CD4-positive, alpha-beta T cell treated with Interleukin-17A for 1 hour (primary cell): ENCODE measurements around the gene KCP.

Experiments used
- DNase-seq: peaks from one replicate; pipeline ENCODE4 v3.0.0-alpha.2; 2020

Gene KCP

GRCh38 chr7:128904381-128905197 lies 5.9 kb downstream of the KCP start:
- DNase-seq: peak; percentile 75

- no peak for DNase-seq
Measured at GRCh38 chr7:128903621-128904361, 6.7 kb downstream of the KCP start.

- no peak for DNase-seq
Measured at GRCh38 chr7:128902761-128903585, 7.5 kb downstream of the KCP start.

DNA sequence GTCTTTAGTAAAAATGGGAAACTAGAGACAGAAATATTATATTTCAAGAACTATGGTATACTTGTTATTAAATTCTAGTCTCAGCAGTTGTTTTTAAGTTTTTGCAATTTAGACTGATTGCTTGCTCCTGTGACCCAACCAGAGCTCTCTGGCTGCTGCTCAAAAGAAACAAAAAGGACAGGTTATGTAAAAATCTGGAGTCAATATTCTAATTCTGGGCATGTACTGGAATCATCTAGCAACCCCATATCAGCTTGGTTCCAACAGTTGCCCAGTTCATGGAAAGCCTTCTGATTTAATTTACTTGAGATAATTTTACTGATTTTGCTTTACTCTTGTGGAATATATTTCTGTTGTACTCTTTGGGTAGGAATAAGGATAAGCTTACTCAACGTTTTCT lies 10.3 kb downstream of the KCP start:
- no peak for DNase-seq

- DNase-seq: no peak
Measured at GRCh38 chr7:128899392-128899791, 11.1 kb downstream of the KCP start.

DNA sequence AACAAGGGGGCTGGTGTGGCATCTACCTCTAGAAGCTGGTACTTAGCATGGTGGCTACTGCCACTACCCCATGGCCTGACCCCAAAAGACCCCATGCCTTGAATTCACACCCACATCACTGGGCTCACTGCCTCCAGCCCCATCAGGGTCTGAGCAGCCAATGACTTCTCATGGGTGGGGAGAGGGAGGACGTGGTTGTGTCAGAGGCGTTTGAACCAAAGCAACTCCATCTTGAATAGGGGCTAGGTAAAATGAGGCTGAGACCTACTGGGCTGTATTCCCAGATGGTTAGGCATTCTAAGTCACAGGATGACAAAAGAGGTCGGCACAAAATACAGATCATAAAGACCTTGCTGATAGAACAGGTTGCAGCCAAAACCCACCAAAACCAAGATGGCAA lies 15.2 kb downstream of the KCP start:
- DNase-seq: no peak

DNA sequence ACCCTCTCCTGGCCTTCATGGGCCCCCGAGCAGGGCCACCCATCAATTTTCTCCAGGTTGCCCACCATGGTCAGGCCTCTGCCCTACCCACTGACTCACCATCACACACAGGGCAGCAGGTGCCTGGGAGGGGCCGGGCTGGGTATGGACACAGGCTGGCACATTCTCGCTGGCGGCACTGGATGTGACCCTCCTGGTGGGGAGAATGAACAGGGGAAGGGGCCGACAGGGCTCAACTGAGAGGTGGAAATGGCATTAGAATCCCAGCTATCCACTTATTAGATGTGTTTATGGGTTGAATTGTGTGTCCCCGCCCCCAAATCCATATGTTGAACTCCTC lies 16.4 kb downstream of the KCP start:
- DNase-seq: no peak

DNA sequence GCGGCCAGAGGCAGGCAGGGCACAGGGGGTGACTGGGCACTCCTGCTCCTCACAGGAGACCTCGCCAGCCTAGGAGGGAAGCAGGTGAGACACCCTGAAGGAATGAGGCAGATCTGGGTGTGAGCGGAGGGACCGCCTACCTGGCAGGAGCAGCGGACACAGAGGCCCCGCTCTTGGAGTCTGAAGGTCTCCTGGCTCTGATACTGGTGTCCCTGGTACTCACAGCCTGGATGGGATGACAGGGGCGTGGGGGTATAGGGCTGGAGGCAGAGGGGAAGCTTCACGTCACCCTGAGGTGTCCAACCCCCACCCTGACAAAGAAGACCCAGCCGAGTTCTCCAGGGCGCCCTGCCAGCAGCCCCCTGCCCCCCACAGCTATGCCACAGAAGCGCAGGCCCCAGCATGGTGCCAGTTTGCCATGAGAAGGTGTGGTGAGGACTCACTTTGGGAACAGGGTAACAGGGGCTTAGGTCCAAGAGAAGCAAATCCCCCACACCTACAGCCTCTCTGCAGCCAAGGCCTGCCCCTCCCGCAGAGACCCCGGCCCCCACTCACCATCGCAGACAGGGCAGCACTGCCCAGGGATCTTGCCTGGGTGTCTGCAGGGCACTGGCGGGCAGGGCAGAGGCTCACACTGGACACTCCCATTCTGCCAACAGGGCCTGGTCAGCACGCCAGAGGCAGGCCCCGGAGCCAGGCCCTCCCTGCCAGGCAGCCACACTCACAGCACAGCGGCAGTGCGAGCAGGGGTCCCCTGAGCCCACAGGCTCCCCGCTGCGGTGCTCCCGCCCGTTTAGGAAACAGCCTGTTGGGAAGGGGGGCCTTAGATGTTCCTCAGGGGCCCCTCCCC lies 17.0 kb downstream of the KCP start:
- DNase-seq: no peak

DNA sequence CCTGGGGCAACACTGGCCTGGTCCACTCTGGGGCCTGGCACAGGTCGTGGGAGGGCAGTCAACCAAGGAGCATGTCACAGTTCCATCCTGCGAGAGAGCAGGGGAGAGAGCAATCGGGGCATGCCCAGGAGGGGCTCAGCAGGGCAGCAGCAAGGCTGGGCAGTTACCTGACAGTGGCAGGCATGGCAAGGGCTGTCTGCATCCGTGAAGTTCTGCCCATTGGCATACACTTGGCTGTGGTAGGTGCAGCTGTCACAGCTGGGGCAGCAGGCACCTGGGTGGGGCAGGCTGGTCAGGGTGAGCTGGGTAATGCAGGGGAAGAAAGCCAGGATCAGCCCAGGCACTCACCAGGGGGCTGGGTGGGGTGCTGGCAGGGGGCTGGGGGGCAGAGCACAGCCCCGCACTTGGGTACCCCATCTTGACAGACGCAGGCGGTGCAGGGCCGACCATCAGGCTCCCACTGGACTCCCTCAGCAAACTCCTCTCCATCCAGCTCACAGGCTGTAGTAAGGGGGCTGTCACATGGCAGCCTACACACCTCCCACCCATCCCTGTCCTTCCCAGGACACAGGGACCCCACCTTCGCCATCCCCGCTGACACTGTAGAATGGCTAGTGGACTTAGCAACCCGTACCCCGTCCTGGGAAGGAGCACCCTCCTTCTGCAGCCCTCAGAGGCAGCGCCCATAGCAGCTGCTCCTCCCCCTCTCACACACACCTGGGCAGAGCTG lies 17.8 kb downstream of the KCP start:
- no peak for DNase-seq

- no peak for DNase-seq
Measured at GRCh38 chr7:128891942-128892269, 18.6 kb downstream of the KCP start.

- peak; percentile 6 for DNase-seq
Measured at GRCh38 chr7:128891110-128891941, 19.2 kb downstream of the KCP start.

DNA sequence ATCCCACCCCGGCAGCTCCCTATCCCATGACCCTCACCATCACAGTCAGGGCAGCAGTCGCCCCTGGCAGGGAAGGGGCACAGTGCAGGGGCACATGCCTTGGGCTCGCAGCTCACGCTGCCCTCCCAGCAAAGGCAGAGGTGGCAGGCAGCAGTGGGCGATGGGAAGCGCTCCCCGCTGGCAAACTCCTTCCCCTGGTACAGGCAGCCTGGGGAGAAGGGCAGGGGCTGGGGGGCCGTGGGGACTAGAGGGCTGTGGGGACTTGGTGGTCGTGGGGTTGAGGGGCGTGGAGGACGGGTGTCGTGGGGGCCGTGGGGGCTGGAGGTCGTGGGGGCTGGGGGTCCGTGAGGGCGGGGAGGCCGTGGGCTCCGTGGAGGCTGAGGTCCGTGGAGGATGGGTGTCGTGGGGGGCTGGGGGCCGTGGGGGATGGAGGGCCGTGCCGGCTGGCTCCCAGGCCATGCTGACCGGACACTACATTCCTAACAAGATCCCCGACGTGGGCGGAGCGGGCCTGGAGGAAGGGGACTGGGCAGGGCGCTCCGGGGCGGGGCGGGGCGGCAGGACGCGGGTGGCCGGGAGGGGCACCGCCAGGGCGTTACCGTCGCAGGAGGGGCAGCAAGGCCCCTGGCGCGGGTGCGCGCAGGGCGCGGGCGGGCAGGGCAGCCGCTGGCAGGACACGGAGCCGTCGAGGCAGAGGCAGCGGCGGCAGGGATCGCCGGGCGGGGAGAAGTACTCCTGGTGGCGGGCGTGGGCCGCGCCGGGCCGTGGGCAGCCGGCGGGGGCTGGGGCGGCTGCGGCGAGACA lies 20.0 kb downstream of the KCP start:
- no peak for DNase-seq

- DNase-seq: no peak
Measured at GRCh38 chr7:128889121-128889520, 21.4 kb downstream of the KCP start.

DNA sequence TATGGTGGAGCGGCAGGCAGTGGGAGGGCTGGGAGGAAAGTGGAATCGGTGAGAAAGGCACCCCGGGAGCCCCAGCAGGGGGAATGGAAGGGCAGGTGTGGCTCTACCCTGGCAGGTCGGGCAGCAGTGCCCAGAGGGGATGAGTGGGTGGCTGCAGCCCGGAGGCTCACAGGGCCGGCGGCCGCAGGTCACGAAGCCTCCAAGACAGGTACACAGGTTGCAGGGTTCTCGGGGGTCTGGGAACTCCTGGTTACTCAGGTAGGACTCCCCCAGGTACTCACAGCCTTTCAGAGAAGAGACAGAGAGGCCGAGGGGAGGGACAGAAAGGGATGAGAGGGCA lies 21.8 kb downstream of the KCP start:
- DNase-seq: no peak

- no peak for DNase-seq
Measured at GRCh38 chr7:128888039-128888755, 22.3 kb downstream of the KCP start.

DNA sequence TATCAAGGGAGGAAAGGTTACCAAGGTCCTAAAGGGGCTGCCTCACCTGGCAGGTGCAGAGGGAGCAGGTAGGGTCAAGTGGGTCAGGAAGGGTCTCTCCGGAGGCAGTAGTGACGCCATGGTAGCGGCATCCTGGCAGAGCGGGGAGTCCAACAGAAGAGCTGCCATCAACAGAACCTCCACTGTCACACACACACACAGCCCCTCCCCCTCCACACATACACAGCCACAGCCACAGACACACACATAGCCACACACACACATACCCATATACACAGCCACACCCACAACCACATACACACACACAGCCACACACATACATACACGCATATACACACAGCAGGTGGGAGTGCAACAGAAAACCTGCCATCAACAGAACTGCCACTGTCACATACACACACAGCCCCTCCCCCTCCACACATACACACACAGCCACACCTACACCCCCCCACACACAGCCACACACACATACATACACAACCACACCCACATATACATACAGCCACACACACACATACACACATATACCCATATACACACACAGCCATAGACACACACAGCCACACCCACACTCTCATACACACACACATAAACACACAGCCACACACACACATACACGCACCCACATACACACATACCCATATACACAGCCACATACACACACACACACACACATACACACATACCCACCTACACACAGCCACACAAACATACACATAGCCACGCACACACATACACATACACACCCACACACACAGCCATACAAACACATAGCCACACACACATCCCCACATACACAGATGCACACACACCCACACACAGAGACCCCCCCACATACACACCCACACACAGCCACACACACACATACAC lies 23.1 kb downstream of the KCP start:
- DNase-seq: no peak

- DNase-seq: no peak
Measured at GRCh38 chr7:128886391-128887168, 23.9 kb downstream of the KCP start.
